GM21528 (cell line): ENCODE results near the gene SOS1.
"Not testable (repeated sequence)": the region's sequence is repeated elsewhere in the genome, so short reads cannot be mapped to it uniquely, and the experiment has no call there.

Source experiments
- ATAC-seq: cut with Tn5 transposase; IDR thresholded peaks from one replicate; pipeline ENCODE4 v1.9.1; 2021; ENCODE audit warnings: mild to moderate bottlenecking, moderate library complexity; ENCODE audit not compliant: unreplicated experiment, low FRiP score

The SOS1 gene

DNA sequence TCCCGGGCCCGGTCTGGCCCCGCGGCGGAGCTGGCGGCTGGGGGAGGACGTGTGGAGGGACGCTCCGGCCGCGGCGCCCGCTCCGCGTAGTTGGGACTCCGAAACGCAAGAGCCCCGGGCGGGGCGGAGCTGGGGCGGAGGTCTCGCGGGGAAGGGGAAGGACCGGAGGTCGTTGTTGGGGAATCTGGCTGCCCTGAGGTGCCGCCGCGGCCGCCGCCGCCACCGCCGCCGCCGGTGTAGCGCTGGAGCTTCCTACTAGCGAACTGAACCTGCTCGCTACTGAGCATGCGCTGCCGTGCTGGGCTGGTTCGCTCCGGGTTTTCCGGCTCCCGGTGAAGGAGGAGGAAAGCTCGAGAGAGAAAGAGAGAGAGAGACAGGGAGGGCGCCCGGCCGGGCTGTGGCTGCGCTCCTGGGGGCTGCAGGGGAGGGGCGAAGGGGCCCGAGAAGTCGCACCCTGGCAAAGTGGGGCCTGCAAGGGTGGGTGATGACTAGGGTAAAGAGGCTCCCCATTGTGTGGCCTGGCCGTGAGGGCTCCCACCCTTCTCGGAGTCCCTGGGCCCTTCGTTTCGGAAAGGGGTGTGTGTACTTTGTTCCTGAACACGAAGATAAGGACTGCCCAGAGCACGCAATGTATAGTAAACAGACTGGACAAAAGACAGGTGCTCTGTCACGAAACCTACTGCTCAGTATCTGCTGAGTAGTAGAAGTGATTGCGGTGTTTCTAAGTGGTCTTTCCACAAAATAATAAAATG lies at the start of gene SOS1:
TSS of gene SOS1 (minus strand) at position 281 of the 752 bp plus-strand sequence. CDS start 629 bp downstream, outside the sequence.
- ATAC-seq, result peak; percentile 49

DNA sequence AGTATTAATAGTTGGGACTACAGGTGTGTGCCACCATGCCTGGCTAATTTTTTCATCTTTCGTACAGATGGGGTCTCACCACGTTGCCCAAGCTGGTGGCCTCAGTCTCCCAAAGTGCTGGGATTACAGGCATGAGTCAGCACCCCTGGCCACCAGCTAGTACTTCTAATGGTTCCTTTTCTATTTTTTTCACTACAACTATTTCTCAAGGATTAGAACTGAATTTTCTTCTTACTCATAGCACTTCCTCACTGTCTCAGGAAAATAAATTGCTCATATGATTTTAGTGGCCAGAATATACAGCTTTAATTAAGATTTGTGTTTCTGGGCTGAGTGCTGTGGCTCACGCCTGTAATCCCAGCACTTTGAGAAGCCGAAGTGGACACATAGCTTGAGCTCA lies 43.2 kb upstream of the SOS1 start:
- no peak for ATAC-seq

DNA sequence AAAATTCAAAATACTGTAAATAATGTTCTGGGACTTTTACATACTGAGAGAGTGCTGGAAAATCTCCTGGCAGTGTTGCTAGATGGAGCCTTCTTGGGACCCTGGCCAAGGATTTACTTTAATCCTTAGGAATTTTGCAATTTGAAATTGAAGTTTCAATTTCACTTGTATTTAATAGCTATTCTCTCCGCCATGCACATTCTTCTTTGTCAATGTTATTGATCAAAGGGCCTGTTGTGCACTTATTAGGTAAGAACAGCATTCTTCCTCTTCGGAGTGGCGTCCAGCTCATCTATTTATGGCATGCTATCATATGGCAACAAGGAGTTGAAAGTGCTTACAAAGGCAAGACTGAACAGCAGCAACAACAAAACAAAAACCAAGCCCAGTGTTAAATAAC lies 40.1 kb upstream of the SOS1 start:
- no peak for ATAC-seq

GRCh38 chr2:39159283-39159682 lies 38.4 kb upstream of the SOS1 start:
- no peak for ATAC-seq

DNA sequence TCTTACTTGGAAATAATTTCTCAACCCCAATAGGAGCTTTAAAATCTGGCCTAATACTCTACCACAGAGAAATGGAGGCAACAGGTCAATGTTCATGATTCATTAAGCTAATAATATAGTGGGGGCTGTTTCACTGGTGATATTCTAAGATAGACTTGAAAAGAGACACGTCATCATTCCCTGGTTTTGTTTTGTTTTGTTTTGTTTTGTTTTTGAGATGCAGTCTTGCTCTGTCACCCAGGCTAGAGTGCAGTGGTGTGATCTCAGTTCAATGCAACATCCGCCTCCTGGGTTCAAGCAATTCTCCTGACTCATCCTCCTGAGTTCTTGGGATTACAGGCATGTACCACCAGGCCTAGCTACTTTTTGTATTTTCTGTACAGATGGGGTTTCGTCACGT lies 37.5 kb upstream of the SOS1 start:
- ATAC-seq, result no peak

DNA sequence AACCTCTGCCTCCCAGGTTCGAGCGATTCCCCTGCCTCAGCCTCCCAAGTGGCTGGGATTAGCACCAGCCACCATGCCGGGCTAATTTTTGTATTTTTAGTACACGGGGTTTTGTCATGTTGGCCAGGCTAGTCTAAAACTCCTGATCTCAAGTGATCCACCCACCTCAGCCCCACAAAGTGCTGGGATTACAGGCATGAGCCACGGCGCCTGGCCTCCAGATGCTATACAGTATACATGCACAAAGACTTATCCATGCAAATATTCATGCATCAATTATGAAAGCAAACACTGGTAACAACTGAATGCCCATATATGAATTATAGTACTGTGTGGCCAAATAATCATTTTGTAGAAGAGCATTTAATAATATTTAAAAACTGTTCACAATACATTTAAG lies 36.0 kb upstream of the SOS1 start:
- ATAC-seq, result no peak

DNA sequence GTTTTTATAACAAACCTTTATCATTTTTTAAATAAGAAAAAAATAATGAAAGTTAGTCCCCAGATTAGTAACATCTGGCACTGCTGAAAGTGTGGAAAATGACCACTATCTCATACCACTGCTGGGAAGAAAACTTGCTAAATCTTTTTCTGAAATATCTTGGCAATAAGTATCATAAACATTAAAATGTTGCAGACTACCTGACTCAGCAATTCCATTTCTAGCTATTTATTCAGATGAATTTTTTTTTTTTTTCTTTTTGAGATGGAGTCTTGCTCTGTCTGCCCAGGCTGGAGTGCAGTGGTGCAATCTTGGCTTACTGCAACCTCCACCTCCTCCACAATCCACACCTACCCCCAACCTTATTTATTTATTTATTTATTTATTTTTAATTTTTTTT lies 35.3 kb upstream of the SOS1 start:
- ATAC-seq, result no peak

- ATAC-seq, result not testable (repeated sequence)
Observed at GRCh38 chr2:39155573-39155972, 34.7 kb upstream of the SOS1 start.

DNA sequence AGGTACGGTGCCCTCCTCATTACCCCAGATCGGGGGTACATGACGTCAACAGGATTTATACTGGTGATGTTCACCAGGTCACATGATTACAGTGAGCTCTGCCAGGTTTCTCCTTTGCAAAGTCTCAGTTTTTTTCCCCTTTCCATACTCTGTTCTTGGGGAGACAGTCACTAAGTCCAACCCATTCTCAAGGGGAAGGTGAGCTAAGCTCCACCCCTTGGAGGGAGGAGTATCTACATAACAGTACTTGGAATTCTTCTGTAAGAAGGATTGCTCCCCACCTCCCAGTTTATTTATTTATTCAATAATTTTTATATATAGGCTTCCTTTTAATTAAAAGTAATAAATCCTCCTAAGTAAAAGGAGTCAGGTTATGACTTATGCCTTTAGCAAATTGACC lies 34.1 kb upstream of the SOS1 start:
- no peak for ATAC-seq

- no peak for ATAC-seq
Observed at GRCh38 chr2:39153312-39153711, 32.5 kb upstream of the SOS1 start.

GRCh38 chr2:39152504-39152903 lies 31.7 kb upstream of the SOS1 start:
- no peak for ATAC-seq

- no peak for ATAC-seq
Observed at GRCh38 chr2:39150890-39151497, 30.1 kb upstream of the SOS1 start.

DNA sequence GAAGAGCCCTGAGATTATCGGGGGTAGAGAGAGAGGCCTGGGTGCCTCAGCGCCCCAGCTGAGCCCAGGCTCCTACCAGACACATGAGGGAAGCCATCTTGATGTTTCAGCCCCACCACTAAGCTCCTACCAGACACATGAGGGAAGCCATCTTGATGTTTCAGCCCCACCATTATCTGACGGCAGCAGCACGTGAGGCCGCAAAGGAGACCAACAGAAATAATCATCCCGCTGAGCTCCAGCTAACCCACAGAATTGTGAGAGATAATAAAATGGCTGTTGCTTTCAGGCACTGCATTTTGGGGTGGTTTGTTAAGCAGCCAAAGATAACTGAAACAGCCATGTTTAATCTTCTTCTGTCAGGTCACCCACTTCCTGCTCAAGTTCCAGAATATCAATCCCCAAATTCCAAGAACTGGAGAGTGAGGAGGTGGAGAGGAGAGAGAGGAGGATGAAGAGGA lies 29.3 kb upstream of the SOS1 start:
- no peak for ATAC-seq

DNA sequence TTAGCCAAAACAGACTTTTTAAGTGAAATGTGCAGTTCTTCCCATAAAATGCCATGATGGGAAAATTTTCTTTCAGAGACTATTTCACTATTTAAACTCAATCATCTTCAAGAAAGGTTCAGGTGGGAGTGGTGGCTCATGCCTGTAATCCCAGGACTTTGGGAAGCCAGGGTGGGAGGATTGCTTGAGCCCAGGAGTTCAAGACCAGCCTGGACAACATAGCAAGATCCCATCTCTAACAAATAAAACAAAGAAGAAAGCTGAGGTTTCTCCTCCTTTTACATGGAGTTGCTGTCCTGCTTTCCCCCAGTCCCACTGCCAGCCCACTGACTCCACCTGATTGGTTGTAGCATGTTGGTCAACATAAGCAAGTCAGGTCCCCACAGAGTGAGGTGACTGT lies 25.8 kb upstream of the SOS1 start:
- no peak for ATAC-seq

DNA sequence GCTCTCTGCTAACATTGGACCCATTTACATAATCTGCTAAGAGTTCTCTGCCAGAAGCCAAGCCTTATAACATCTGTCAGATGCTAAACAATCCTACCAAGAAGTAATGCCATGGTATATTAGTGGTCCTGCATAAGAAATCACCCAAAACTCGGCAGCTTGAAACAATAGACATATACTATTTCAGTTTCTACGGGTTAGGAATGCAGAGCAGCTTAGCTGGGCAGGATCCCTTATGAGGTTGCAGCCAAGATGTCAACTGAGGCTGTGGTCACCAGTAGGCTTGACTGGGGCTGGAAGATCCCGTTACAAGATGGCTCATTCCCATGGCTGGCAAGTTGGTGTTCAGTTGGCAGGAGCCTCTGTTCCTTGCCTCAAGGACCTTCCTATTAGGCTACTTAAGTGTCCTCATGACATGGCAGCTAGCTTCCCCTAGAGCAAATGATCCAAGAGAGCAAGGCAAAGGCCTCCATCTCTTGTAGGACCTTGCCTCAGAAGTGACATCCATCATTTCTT lies 25.1 kb upstream of the SOS1 start:
- no peak for ATAC-seq

GRCh38 chr2:39144416-39144815 lies 23.6 kb upstream of the SOS1 start:
- no peak for ATAC-seq

DNA sequence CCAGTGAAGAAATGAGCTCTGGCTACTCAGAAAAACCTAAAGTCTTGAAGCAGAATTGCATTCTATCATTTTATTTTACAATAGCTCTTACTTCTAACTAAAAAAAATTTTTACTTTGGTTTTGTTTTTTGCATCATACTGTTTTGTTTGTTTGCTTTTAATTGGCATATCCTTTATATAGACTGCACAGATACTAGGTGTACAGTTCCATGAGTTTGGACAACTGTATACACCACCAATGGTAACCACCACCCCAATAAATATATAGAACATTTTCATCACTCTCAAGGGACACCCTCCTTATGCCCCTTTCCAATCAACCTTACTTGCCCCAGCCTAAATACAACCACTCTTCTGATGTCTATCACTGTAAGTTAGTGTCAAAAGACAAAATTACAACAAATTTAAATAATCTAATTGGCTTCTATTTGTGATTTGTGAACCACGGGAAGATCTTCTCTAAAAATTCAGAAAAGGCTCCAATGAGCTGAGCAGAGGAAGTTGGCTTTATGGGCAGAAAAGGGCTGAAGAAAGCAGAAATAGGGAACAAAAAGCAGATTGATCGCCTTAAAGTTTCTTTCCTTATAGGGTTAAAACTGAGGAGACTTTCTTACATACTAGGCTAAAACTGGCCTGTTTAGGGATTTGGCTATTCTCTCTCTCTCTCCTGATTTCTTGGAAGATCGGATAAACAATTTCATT lies 22.2 kb upstream of the SOS1 start:
- ATAC-seq, result no peak

DNA sequence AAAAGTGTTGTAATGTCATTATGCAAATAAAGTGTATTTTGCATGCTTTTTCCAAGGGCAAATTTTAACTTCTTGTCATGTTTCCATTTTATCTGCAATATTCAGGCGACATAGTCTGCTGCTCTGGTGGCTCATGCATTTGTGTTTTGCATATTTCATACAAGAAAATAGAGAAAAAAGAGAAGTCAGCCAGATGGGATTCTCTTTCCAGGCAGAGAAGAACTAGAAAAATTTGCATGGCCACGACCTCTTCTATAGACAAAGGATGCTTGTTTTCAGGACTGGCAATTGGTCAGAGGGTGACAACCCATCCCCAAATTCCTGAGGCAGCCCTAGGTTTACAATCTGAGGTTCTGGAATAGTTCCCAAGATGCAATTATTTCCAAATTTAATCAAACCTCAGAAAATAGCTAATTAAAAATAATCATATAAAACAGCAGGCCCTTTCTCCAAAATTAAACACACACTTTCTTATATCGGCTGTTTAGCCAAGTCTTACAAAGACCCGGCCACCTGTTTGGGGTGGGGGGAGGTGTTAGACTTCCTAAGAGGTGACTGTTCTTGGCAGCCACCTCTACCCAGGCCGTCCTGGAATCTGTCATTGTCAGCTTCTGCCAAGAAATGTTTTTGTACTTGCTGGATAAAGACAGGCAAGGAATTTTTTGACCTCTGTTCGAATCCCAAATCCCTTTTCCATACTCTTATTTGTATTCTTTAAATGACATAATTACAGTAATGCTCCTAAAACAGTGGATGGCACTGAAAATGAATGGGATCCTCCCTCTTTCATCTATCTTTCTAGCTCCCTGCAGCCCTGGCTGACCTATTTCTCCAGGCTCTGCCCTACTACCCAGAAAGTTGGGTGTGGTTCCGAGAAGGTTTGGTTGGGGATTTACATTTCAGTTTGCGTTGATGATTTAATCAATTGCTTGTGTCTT lies 20.8 kb upstream of the SOS1 start:
- no peak for ATAC-seq

DNA sequence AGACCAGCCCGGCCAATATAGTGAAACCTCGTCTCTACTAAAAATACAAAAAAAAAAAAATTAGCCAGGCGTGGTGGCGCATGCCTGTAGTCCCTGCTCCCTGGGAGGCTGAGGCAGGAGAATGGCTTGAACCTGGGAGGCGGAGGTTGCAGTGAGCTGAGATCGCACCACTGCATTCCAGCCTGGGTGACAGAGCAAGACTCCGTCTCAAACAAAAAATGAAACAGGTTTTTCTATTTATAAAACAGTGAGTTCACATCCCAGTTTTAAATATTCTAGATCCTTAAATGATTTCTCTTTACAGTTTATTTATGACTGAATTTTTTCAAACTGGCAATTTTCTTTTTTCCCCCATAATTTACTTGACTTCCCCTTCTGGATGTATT lies 20.1 kb upstream of the SOS1 start:
- not testable (repeated sequence) for ATAC-seq

GRCh38 chr2:39140322-39140847 lies 19.5 kb upstream of the SOS1 start:
- ATAC-seq, result no peak
